ENCODE data around the gene PLN. TPM values are rescaled to one million over a fixed set of nuclear protein-coding genes. Genes with fewer than 3 reads are reported as not detected.

The PLN gene
- total RNA-seq, 1 donor from 2014 or later = not detected

- peaks cover 15% of the 10 kb centered on the region for H3K4me1 Mint-ChIP-seq (ENCODE audit: low read depth)
- H3K27ac Mint-ChIP-seq (ENCODE audit: unreplicated experiment) = no peak overlapping the region
- no peak for TF ChIP-seq CTCF (IDR thresholded peaks at IDR 0.05)
- peaks cover 3% of the 10 kb centered on the region for H3K9me3 Mint-ChIP-seq (ENCODE audit: low read depth)
- H3K4me3 Mint-ChIP-seq (ENCODE audit: unreplicated experiment) = no peak overlapping the region
- H3K27me3 Mint-ChIP-seq (ENCODE audit: low read depth) = no peaks in the 10 kb centered on the region
- DNase-seq (ENCODE audit: low spot score) = no peak
- H3K36me3 Mint-ChIP-seq (ENCODE audit: low read depth) = peaks cover 2% of the 10 kb centered on the region
These were observed 11.6 kb upstream of the PLN start for GRCh38 chr6:118536478-118536877.

GRCh38 chr6:118537574-118537973 lies 10.5 kb upstream of the PLN start:
- TF ChIP-seq CTCF (IDR thresholded peaks at IDR 0.05) = no peak
- Mint-ChIP-seq H3K36me3 (ENCODE audit: low read depth) (no peaks in the 10 kb centered on the region), H3K9me3 (ENCODE audit: low read depth) (no peaks in the 10 kb centered on the region), H3K4me3 (ENCODE audit: unreplicated experiment) (no peak overlapping the region), H3K27ac (ENCODE audit: unreplicated experiment) (no peak overlapping the region), H3K4me1 (ENCODE audit: low read depth) (peaks cover 25% of the 10 kb centered on the region), H3K27me3 (ENCODE audit: low read depth) (no peaks in the 10 kb centered on the region)
- DNase-seq (ENCODE audit: low spot score) = no peak

GRCh38 chr6:118542184-118542952 lies 5.7 kb upstream of the PLN start:
- peaks cover 37% of the 10 kb centered on the region for H3K4me1 Mint-ChIP-seq (ENCODE audit: low read depth)
- no peak overlapping the region for H3K4me3 Mint-ChIP-seq (ENCODE audit: unreplicated experiment)
- H3K36me3 Mint-ChIP-seq (ENCODE audit: low read depth) = no peaks in the 10 kb centered on the region
- no peak overlapping the region for H3K27ac Mint-ChIP-seq (ENCODE audit: unreplicated experiment)
- no peak for TF ChIP-seq CTCF (IDR thresholded peaks at IDR 0.05)
- no peak for DNase-seq (ENCODE audit: low spot score)
- no peaks in the 10 kb centered on the region for H3K9me3 Mint-ChIP-seq (ENCODE audit: low read depth)
- H3K27me3 Mint-ChIP-seq (ENCODE audit: low read depth) = no peaks in the 10 kb centered on the region

GRCh38 chr6:118544105-118544504 lies 4.0 kb upstream of the PLN start:
- DNase-seq (ENCODE audit: low spot score) = no peak

More at GRCh38 chr6:118544105-118544504, 4.0 kb upstream of the PLN start:
- Mint-ChIP-seq H3K27ac (ENCODE audit: unreplicated experiment) (no peak overlapping the region), H3K4me1 (ENCODE audit: low read depth) (peaks cover 32% of the 10 kb centered on the region), H3K36me3 (ENCODE audit: low read depth) (no peaks in the 10 kb centered on the region), H3K4me3 (ENCODE audit: unreplicated experiment) (no peak overlapping the region), H3K27me3 (ENCODE audit: low read depth) (no peaks in the 10 kb centered on the region), H3K9me3 (ENCODE audit: low read depth) (no peaks in the 10 kb centered on the region)
- TF ChIP-seq CTCF (IDR thresholded peaks at IDR 0.05) = no peak

Measured in chondrocyte (in vitro differentiated cells).